KG1 (cell line): ENCODE results near the gene TMEM95.

Source experiments
- DNase-seq: peaks from one replicate; lab custom pipeline; 2025; lab: John Stamatoyannopoulos, UW

Gene TMEM95

GRCh38 chr17:7404737-7405349 lies 49.9 kb downstream of the TMEM95 start:
- DNase-seq: no peak

- DNase-seq: no peak
Measured at GRCh38 chr17:7405350-7406234, 50.6 kb downstream of the TMEM95 start.

- DNase-seq: no peak
Measured at GRCh38 chr17:7406235-7406825, 51.4 kb downstream of the TMEM95 start.
